Ascending aorta (tissue), 2 donors: ENCODE data around the gene SALL1. TPM values are rescaled to one million over a fixed set of nuclear protein-coding genes. Genes with fewer than 3 reads are reported as not detected.

Source experiments
- DNase-seq, 2 donors: peaks; one replicate each; pipeline ENCODE4 v3.0.0-alpha.2; 2019; ENCODE audit warnings: low spot score in 2 of 2
- H3K27ac ChIP-seq, 2 donors: fragments of 200-600 bp; sonication (generic); one replicate each; pipeline ENCODE4 v1.5.1; 2016 to 2017; ENCODE audit warnings: mild to moderate bottlenecking in 1 of 2
- H3K27me3 ChIP-seq: fragments of 200-600 bp; sonication (generic); one replicate; pipeline ENCODE4 v1.5.1; 2017
- H3K36me3 ChIP-seq, 2 donors: fragments of 200-600 bp; sonication (generic); one replicate each; pipeline ENCODE4 v1.5.1; 2016
- H3K4me1 ChIP-seq, 2 donors: fragments of 200-600 bp; sonication (generic); one replicate each; pipeline ENCODE4 v1.5.1; 2016 to 2017; ENCODE audit warnings: mild to moderate bottlenecking in 1 of 2
- H3K4me3 ChIP-seq, 2 donors: fragments of 200-600 bp; sonication (generic); one replicate each; pipeline ENCODE4 v1.5.1; 2016 to 2017; ENCODE audit warnings: mild to moderate bottlenecking in 1 of 2
- H3K9me3 ChIP-seq, 2 donors: fragments of 200-600 bp; sonication (generic); one replicate each; pipeline ENCODE4 v1.5.1; 2016
- intact Hi-C: fragments of 100-400 bp; cut with DNase I; formaldehyde crosslinking; loops from one replicate; pipeline ENCODE4 v1.15.1; 2023
- total RNA-seq: library from RNA; depleted of rRNA; stranded (reverse); fragments of >200 nt; gene quantifications from one replicate; pipeline ENCODE4 v1.1.0, GENCODE V29; 2016
- TF ChIP-seq, protein P1 (sequence below), 3 experiments: fragments of 200-600 bp in 2 of 3; fragments of 450-650 bp in 1 of 3; sonication (generic) in 2 of 3; IDR thresholded peaks; one replicate each; pipeline ENCODE4 v1.5.1; 2016 to 2019; ENCODE audit warnings: antibody characterized with exemption in 3 of 3, mild to moderate bottlenecking in 1 of 3, moderate library complexity in 1 of 3

The SALL1 gene
- total RNA-seq, 1 donor from 2014 or later: not detected

- DNase-seq: no peak
- TF ChIP-seq, protein P1, sequence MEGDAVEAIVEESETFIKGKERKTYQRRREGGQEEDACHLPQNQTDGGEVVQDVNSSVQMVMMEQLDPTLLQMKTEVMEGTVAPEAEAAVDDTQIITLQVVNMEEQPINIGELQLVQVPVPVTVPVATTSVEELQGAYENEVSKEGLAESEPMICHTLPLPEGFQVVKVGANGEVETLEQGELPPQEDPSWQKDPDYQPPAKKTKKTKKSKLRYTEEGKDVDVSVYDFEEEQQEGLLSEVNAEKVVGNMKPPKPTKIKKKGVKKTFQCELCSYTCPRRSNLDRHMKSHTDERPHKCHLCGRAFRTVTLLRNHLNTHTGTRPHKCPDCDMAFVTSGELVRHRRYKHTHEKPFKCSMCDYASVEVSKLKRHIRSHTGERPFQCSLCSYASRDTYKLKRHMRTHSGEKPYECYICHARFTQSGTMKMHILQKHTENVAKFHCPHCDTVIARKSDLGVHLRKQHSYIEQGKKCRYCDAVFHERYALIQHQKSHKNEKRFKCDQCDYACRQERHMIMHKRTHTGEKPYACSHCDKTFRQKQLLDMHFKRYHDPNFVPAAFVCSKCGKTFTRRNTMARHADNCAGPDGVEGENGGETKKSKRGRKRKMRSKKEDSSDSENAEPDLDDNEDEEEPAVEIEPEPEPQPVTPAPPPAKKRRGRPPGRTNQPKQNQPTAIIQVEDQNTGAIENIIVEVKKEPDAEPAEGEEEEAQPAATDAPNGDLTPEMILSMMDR (IDR thresholded peaks at IDR 0.05): no peak
- Histone ChIP-seq H3K27me3 (no peaks in the 10 kb centered on the region), H3K9me3 (no peaks in the 10 kb centered on the region), H3K4me3 (no peak overlapping the region), H3K36me3 (no peaks in the 10 kb centered on the region), H3K4me1 (no peaks in the 10 kb centered on the region), H3K27ac (no peak overlapping the region)
- intact Hi-C loops: no loop called here
Observed at GRCh38 chr16:51124896-51125295, 26.2 kb downstream of the SALL1 start.

GRCh38 chr16:51121850-51122249, 29.2 kb downstream of the SALL1 start:
- Histone ChIP-seq H3K27ac (no peak overlapping the region), H3K36me3 (no peaks in the 10 kb centered on the region), H3K9me3 (no peaks in the 10 kb centered on the region), H3K4me3 (no peak overlapping the region), H3K4me1 (no peaks in the 10 kb centered on the region), H3K27me3 (no peaks in the 10 kb centered on the region)
- intact Hi-C loops: no loop called here
- TF ChIP-seq, protein P1 (IDR thresholded peaks at IDR 0.05): no peak
- DNase-seq: no peak

- Histone ChIP-seq H3K4me3 (no peak overlapping the region), H3K36me3 (no peaks in the 10 kb centered on the region), H3K27me3 (no peaks in the 10 kb centered on the region), H3K4me1 (no peaks in the 10 kb centered on the region), H3K9me3 (no peaks in the 10 kb centered on the region), H3K27ac (no peak overlapping the region)
- TF ChIP-seq, protein P1 (IDR thresholded peaks at IDR 0.05): no peak
- no peak for DNase-seq
- intact Hi-C loops: no loop called here
Observed at GRCh38 chr16:51120730-51121347, 30.2 kb downstream of the SALL1 start.

DNA sequence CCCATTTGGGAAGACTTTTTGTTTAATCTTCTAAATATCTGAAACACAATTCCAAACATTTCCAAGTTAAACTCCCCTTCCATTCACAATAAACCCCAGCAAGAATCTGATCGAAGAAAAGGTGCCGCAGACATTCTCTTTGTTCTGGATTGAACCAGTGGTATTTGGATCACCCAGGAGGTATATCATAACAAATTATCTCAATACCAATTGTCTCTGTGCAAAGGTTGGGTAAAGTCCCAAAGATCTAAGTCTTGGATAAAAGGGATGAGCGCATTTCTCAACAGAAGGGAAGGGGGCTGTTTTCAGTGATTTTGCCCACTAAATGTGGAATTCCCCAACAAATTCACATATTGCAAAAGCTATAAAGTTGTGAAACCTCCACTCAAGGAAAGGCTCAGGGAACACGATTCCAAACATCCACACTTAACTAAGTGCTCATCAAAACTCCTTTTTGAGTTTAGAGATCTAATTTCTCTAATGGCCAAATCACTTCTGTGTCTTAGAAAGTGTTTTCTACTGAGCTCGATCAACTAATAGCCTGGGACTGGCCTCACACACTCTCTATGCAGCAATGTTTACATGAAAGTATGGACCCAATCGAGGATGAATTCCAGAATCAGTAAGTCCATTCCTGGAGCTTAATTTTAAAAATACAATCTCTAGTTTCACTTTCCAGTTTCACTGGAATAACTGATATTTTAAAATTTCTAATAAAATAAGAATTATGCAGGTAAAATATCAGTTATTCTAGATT, 30.9 kb downstream of the SALL1 start:
- no peak overlapping the region for H3K27ac ChIP-seq
- no peaks in the 10 kb centered on the region for H3K4me1 ChIP-seq
- no peaks in the 10 kb centered on the region for H3K27me3 ChIP-seq
- intact Hi-C loops: no loop called here
- H3K4me3 ChIP-seq: no peak overlapping the region
- TF ChIP-seq, protein P1 (IDR thresholded peaks at IDR 0.05): no peak
- no peak for DNase-seq
- no peaks in the 10 kb centered on the region for H3K36me3 ChIP-seq
- no peaks in the 10 kb centered on the region for H3K9me3 ChIP-seq

- DNase-seq: no peak
- Histone ChIP-seq H3K27ac (no peak overlapping the region), H3K4me3 (no peak overlapping the region), H3K4me1 (no peaks in the 10 kb centered on the region), H3K9me3 (no peaks in the 10 kb centered on the region), H3K36me3 (no peaks in the 10 kb centered on the region), H3K27me3 (no peaks in the 10 kb centered on the region)
- intact Hi-C loops: no loop called here
- TF ChIP-seq, protein P1 (IDR thresholded peaks at IDR 0.05): no peak
Observed at GRCh38 chr16:51119556-51119955, 31.5 kb downstream of the SALL1 start.
